HCT116 (cell line): ENCODE measurements around the gene ATP6V1A.

Source experiments
- CTCF ChIP-seq, 3 experiments: fragments of 200-600 bp in 1 of 3; sonication (generic) in 1 of 3; IDR thresholded peaks in 2 of 3; conservative IDR thresholded peaks in 1 of 3; 2 replicates each; pipeline ENCODE4 v1.5.1; 2012 to 2017; ENCODE audit warnings: low read depth in 2 of 3, low read length in 2 of 3, antibody characterized with exemption in 1 of 3, borderline replicate concordance in 1 of 3, control low read depth in 1 of 3, mild to moderate bottlenecking in 1 of 3, mixed read lengths in 1 of 3, mixed run types in 1 of 3, moderate library complexity in 1 of 3; ENCODE audit not compliant: insufficient read depth in 1 of 3
- POLR2AphosphoS5 ChIP-seq: IDR thresholded peaks from 2 replicates; pipeline ENCODE4 v1.6.1; 2011; ENCODE audit warnings: mild to moderate bottlenecking, low read depth, low read length, moderate library complexity
- RAD21 ChIP-seq: IDR thresholded peaks from 2 replicates; pipeline ENCODE4 v1.6.1; 2012; ENCODE audit warnings: low read depth, mild to moderate bottlenecking

GRCh38 chr3:113828600-113828999, 81.8 kb downstream of the ATP6V1A start:
- TF ChIP-seq RAD21 (no peak), CTCF (IDR thresholded peaks at IDR 0.05 in 2 of 3, conservative IDR thresholded peaks at IDR 0.05 in 1 of 3; ENCODE audit: borderline replicate concordance in 1 of 3, insufficient read depth in 1 of 3, low read depth in 2 of 3, low read length in 2 of 3) (no peak), POLR2AphosphoS5 (no peak)
